HuH-7.5 (cell line): ENCODE data around the gene CACNB2.

Source experiments
- DNase-seq: peaks from one replicate; pipeline ENCODE4 v3.0.0; 2011; ENCODE audit warnings: low spot score

The CACNB2 gene

DNA sequence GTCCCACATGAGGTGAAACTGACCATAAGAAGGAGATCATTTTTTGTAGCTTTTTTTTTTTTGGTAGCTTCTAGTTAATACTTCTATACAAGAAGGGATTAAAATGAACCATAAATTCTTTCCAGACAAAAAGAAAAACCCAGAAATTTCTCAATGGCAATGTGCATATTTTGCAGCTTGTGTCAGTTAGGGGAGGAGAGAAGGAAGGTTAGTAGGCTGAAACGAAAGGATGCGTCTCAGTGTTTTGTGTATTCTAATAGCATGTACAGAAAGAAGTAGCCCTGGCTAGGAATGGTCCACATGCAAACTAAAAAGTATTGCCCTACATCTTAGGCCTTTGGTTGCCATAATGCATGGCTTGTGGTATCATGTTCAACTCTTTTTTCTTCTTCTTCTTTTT is 90.6 kb downstream of the CACNB2 start:
- DNase-seq = no peak

DNA sequence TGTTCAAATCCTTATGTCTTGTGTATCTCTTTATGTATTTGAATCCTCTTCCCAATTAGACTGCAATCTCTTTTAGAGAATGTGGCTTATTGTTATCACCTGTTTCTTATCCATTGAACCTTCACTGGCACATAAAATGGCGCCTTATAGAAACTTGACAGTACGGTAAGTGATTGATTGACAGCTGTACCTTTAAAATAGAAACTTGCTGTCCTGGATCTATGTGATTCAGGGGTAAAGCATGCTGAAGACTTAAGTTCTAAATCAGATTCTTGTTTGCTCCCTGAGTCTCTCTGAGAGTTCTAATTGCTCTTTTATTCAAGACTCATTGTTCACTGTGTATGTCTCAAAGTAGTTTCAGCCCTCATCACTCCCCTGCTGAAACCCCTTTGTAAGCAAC is 91.3 kb downstream of the CACNB2 start:
- no peak for DNase-seq

DNA sequence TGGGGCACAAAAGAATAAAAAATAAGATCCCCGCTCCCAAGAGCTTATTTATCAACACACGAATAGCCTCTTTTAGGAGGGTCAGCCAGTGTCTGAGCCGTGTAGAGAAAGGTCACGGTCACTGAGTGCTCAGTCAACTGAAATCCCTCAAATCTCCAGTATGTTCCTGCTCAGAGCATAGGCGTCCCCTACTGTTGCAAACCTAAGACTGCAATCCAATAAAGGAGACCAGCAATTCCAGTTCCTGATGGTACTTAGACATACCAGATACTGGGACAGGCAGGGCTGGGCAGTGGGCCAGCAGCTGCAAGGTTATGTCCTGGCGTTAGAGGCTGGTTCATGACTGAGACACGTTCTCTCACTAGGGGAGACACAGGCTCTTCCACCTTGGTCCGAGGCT is 93.6 kb downstream of the CACNB2 start:
- DNase-seq = no peak

DNA sequence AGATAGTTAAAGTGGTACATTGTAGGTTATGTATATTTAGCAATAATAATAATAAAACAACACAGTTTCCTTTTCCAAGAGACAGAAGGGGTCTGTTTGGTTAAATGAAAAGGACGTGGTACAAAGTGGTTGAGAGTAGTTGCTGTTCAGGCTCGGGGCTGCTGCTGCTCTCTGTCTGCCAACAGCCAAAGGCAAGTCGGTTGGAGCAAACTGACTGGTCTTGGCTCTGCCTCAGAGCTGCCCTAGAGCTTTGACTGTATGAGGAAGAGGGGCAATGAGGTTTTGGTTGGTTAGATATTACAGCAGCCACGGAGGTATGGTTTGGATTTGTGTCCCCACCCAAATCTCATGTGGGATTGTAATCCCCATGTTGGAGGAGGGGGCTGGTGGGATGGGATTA is 95.3 kb downstream of the CACNB2 start:
- no peak for DNase-seq

DNA sequence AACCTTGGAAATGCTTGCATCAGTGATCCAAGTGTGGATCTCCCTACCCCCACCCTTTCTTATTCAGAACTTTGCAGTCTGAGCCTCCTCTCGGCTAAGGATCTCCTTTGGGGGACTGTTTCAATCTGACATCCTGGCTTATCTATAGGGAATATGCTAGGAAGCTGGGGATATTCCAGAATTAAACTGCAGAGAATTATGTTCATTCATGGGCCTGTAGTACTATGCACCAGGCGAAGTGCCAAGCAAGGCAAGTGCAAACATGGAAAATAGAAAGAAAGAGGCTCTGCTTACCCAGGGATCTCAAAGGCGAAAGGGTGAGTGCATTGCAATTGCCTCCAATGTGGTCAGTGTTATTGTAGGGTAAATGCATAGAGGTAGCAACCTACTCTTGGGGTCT is 96.5 kb downstream of the CACNB2 start:
- no peak for DNase-seq

DNA sequence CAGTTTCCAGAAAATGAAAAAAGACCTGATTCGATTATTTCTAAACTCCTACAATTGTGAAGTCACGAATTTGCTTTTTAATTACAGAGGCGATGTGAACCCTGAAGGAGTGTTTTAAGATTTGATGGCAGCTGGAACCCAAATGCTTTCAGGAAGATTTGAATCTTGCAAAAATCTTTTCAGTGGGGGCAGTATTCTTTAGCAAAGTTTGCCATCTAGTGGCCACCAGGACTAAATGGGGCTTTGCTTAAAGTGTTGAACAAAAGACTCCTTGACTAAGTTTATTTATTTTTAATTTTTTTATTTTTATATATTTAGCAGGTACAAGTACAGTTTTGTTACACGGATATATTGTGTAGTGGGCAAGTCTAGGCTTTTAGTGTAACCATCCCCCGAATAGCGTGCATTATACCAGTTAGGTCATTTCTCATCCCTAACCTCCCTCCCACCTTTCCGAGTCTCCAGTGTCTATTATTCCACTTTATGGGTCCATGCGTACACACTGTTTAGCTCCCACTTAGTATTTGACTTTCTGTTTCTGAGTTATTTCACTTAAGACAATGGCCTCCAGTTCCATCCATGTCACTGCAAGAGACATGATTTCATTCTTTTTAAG is 98.8 kb downstream of the CACNB2 start:
- DNase-seq = no peak

DNA sequence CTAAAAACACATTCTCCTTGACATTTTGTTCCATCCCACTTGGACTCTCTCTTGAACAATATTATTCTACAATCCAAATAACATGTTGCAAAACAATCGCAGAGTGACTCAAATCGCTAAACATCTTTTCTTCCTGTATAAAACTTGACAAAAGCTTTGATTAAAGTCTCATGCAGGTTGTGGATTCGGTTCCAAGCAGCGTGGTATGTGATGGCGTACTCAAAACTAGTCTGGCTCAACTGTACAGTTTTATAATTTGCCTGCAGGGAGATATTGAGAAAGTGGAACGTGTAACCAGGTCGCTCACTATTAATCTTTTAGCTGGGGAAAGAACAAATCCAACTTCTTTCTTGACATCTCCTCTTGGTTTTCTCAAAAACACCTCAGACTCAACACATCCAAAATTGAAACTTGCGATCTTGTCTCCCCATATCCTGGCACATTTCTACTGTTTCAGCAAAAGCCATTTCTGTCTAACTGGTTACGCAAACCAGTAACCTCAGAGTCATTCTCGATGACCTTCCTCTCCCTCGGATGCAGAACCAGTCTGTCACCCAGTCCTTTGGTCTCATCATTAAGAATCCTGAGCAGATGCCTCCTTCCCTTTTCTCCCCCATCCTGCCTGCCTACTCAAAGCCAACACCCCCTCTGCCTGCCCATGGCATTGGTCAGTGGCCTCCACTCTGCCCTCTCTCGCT is 100.1 kb downstream of the CACNB2 start:
- no peak for DNase-seq

DNA sequence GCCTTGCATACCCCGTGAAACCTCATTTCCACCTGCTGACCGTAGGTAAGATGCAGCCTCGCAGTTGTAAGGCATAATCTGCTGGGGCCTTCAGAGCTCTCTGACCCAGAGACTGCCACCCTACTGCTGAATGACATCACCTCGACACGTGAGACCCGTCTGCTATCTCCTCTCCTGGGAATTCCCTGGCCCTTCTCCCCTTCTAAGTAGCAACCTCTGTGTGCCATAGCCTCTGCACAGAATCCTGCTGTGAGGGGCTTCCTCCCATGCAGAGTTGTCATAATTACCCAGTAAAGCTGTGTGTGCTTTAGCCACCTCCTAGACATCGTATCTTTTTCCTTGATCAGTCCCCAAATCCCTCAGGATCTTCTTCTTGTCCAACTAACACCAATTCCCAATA is 106.7 kb downstream of the CACNB2 start:
- DNase-seq = no peak

DNA sequence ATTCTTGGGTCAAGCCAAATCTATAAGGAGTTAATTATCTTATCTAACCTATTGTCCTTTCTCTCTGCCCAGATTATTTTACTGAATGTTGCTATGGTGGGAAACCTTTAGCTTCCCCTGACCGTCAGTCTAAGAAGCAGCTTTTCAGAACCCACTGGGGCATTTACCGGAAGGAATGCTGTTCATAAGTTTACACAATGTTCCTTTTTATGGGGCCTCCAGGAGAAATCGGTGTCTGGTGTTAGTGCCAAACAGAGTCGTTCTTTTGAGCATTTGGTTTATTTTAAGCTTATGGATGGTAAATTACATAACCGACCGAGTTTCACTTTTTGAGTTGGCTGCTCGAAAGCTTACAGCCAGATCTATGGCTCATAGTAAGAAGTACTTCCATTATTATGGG is 111.9 kb downstream of the CACNB2 start:
- DNase-seq = no peak

DNA sequence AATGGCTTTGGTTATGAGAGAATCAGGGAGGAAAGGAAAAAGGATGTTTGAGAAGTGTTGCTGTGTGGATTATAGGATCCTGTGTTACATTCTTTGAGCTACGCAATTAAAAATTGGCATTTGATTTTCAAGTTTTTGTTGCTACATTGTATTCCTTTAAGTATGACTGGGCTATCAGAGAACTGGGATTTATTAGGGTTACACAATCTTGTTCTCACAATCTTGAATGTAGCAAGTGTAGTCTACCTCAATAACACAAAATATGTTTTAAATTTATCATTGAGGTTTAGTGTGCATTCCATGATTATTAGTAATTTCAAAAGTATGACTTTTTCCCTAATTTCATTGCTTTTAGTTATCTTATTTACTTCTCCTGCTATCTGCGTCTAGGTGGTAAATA is 113.9 kb downstream of the CACNB2 start:
- no peak for DNase-seq

DNA sequence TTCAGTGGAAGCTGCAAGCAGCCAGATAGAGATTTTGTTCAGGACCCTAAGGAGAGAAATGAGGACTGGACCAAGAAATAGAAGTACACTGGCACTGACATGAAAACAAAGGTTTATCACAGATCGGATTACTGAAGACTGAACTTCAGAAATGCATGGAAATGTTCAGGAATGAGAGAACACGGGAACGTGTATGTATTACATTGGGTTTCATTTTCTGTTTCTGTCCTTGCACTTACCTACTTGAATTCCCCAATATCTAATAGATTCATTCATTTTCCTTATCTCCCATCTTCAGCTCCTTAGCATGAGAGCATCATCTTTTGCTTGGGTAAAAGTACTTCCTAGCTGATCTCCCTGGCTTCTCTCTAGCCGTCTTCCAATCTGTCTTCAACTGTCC is 114.5 kb downstream of the CACNB2 start:
- DNase-seq = no peak

DNA sequence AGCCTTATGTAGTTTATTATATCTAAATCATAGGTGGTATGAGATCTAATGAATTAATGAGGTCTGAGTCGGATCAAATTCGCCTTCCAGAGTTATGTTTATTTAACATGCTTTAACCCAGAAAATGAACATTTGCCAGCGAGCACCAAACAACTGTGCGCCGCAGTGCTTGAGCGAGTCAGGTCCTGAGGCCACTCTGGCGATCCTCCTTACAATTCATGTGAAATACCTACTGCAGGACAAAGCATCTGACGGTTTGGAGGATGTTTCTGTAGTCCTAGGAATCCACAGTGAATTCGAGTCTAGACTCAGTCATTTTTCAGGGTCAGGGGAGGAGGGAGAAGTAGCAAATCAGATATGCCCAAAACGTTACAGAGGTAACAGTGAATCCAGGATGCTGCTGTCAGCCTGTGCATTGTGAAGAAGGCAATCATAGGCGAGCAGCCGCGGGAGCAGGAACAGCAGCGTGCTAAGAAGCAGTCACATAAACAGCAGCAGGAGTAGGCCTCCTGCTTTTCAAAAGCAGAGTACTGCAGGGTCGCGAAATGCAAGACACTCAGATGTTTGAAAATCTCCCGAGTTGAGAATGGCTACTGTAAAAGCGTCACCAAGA is 120.2 kb downstream of the CACNB2 start:
- DNase-seq = no peak

DNA sequence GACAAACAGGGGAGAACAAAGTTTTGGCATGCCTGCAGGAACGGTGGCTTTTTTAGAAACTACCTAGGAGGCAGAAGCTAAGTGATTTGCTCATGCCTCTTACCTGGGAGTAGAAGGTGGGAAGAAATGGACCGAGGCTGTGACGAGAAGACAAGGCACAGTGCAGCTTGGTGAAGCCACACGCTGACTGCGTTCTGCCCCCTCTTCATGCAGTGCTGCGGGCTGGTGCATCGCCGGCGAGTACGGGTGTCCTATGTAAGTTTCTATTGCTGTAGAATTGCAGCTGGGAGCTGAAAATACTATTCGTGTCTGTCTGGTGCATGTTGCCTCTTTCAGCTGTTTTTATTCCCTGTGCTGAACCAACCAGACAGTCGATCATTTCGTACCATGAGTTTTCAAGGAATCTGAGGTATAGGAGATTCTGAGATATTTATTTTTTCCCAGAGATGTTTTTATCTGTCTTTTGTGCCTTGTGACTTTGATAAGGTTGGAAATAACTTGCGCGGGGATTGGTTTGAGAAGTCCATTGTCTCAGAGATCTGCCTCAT is 120.9 kb downstream of the CACNB2 start:
- DNase-seq = no peak

DNA sequence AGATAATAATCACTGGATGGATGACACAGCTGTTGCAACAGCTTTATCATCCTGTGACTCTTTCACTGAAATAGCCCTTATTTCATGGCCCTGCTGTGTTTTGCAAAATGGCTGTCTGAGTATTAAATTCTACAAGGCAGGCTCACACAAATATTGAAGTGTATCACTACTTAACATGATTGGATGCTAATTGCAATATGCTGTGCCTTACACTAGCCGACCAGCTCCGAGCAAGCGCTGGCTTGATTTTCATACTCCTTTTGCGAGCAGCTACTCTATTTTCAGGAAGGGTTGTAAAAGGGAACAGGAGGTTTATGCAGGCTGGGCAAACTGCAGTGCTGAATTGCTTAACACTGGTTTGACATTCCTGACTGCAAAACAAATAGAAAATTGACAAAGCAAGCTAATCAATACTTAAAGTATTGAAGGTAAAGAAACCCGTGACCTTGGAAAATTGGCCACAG is 121.6 kb downstream of the CACNB2 start:
- DNase-seq = no peak

DNA sequence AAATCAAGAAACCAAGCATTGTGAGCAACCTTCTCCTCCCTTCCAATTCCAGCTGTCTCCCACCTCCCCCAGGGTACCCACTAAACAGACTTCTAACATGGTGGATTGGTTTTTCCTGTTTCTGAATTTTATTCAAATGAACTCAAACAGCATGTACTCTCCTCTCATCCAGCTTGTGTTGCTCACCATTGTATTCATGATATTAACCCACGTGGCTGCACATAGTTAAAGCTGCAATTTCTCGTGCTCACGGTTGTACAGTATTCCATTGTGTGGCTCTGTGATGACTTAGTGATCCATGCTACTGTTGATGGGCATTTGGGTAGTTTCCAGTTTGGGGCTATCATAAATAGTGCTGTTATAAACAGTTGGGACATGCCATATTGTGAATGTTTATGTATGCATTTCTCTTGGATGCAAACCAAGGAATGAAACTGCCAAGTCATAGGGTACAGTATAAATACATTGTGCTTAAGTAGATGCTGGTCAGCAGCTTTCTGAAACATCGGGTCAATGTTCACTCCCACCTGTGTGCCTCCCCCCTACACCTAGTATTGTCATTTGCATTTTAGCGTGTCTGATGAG is 124.3 kb downstream of the CACNB2 start:
- no peak for DNase-seq

DNA sequence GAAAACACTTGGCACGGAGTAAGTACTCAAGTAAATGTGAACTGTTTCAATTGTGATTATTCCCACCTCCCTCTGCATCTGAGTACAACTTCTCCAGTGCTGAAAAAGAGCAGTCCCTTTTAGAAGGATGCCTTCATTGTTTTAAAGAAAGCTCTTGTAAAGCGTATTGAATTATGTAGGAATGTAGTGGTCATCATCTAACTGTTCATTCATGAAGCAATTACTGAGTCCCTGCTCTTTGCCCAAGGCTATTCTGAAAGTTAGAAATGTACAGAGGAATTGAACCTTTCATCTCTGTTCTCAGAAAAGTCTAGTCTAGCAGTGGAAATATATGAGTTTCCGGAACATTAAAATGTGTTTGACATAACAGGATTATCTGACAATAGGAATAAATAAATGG is 127.8 kb downstream of the CACNB2 start:
- no peak for DNase-seq

DNA sequence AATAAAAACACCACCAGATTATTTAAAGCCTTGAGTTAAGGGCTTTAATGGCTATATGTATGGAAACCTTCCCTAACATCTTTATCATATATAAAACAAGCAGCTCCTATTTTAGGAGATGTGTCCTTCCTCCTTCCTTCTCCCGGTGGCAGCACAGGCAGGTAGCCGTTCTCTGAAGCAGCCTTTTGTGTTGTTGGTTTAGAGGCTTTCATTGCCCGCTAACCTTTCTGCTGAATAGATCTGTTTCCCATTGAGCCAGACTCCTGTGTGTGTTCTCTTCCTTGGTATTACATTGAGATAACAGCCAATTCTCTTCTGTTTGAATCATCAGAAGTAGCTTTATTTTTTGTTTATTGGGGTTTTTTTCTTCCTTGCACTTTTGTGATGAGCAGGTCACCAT is 131.3 kb downstream of the CACNB2 start:
- DNase-seq = no peak

DNA sequence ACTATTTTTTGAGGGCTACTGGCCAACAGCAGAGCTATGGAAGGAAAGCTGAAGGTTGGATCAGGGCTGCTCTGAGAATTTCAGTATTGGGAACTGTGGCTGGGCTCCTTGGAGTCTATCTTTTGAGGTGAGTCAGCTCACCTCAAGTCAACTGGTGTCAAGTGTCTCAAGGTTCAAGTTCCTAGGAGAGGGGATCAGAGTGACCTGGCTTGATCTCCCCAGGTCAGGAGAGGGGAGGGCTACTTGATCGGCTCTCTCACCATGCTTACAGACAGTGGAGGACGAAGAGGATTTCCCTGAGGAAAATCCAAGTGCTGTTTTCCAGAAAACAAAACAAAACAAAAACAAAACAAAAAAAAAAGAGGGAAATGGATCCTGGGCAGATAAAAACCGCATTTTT is 132.8 kb downstream of the CACNB2 start:
- DNase-seq = no peak

DNA sequence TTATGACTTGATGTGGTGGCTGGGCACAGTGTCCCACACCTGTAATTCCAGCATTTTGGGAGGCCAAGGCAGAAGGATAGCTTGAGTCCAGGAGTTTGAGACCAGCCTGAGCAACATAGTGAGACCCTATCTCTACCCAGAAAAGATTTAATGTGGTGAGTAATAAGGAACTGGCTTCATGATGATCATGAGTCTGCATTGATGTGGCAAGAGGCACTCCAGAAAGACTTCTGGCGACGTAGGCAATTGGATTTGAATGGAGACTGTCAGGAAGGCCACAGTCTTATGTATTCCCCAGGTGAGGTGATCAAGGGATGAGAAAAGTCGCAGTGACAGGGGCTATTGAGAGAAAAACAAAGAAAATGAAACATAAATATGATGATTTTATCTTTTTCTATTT is 138.0 kb downstream of the CACNB2 start:
- DNase-seq = no peak

DNA sequence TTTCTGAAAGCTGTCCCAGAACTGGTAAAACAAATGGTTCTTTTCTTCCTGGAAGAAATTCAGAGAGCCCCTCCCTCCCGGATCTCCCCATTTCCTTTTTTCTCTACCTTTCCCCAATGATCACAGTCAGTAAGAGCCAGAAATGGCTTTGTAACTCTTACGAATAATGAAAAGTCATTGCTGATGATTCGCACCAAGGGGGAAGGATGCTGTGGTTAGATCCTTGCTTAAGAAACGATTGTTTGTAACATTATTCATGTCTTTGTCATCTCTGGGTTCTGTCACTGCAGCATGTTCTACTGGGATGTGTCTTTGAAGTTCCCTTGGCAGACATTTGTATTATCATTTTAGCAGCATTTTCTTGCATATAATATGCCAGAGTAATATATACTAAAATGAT is 138.9 kb downstream of the CACNB2 start:
- DNase-seq = no peak

DNA sequence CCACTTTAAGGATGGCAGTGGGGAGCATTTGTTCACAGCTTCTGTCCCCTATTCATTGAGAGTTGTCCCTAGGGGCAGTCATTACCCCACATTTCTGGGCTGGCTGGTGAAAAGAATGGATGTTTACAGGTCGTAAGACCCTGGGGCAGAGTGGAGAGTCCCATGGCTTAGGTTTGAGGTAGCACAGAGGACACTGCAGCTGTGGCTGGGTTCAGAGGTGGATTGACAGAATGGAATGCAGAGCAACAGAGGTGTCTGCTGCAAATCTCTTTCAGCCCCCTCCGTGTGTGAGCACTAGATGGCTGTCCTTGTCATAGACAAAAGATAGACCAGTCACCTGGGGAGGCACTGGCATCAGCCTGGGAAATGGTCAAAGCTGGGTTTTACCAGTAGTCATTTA is 141.9 kb downstream of the CACNB2 start:
- DNase-seq = no peak

DNA sequence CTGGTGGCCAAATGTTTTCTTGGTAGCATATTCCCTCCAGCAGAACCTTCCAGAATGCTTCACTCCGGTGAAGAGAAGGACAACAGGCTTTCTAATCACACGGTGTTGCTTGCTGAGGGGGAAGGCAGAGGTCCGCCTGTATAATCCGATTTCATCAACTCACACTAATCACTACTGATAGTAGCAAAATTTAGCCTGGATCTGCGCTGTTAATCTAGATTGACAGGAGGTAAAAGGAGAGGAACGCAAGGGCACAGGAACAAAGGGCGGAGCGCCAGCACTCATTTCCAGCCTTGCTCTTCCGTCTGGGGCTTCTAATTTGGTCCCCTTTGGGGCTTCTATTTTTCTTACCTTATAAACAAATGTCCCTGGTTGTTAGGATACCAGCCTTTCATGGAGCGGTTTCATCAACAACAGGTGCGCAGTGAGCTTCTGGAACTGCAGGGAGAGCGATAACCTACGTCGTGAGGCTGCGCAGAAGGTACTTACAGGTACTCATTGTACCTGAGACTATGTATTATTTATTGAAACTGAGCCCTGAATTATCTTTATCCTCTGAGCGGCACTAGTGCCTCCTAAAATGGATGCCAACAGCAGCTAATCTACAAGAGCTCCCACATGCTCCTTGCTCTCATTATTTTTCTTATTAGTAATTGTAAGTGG is 150.6 kb downstream of the CACNB2 start:
- no peak for DNase-seq
